Pericardium fibroblast (primary cell): ENCODE data around the gene CYP2C19. TPM values are rescaled to one million over a fixed set of nuclear protein-coding genes. Genes with fewer than 3 reads are reported as not detected.

Experiments
- total RNA-seq: library from RNA; depleted of rRNA; stranded (reverse); fragments of >200 nt; gene quantifications from 2 replicates; pipeline ENCODE4 v1.2.3, GENCODE V29; 2015

CYP2C19 gene
- total RNA-seq: not detected in 2 replicates

GRCh38 chr10:94762393-94762792 lies at the start of gene CYP2C19:
Gene CYP2C19, plus strand, starts transcription at chr10:94762681. Its CDS starts 25 bp downstream, at chr10:94762706.

Other genes with a start within 250 kb of the CYP2C19 start
- 2.6 and 19.1 TPM in 2 replicates for gene HELLS, start 216.9 kb upstream of the CYP2C19 start, total RNA-seq
- gene CYP2C18, start 79.0 kb upstream of the CYP2C19 start, total RNA-seq: not detected in 2 replicates
- not detected in 2 replicates for gene CYP2C9, start 176.0 kb downstream of the CYP2C19 start, total RNA-seq